Chondrocyte (in vitro differentiated cells): ENCODE measurements around the gene OCA2. TPM values are rescaled to one million over a fixed set of nuclear protein-coding genes. Genes with fewer than 3 reads are reported as not detected.

Source experiments
- DNase-seq: peaks from one replicate; pipeline ENCODE4 v3.0.0; 2021; ENCODE audit warnings: mixed read lengths, low spot score
- H3K27ac Mint-ChIP-seq: one replicate; pipeline ENCODE4 v1.8.0; 2021; ENCODE audit warnings: mild to moderate bottlenecking, moderate library complexity, mixed read lengths; ENCODE audit not compliant: unreplicated experiment
- H3K27me3 Mint-ChIP-seq: 2 replicates; pipeline ENCODE4 v1.8.0; 2021; ENCODE audit warnings: low read depth, mixed read lengths
- H3K36me3 Mint-ChIP-seq: 2 replicates; pipeline ENCODE4 v1.8.0; 2021; ENCODE audit warnings: low read depth, mixed read lengths
- H3K4me1 Mint-ChIP-seq: 2 replicates; pipeline ENCODE4 v1.8.0; 2021; ENCODE audit warnings: low read depth, mild to moderate bottlenecking, mixed read lengths
- H3K4me3 Mint-ChIP-seq: one replicate; pipeline ENCODE4 v1.8.0; 2021; ENCODE audit warnings: mild to moderate bottlenecking, moderate library complexity, mixed read lengths; ENCODE audit not compliant: unreplicated experiment
- H3K9me3 Mint-ChIP-seq: 2 replicates; pipeline ENCODE4 v1.8.0; 2021; ENCODE audit warnings: low read depth, mixed read lengths
- total RNA-seq: library from RNA; stranded (reverse); gene quantifications from 3 replicates; pipeline ENCODE4 v1.2.1, GENCODE V29; 2021
- TF ChIP-seq, protein P1 (sequence below): fragments of 200-600 bp; sonication (generic); IDR thresholded peaks from 2 replicates; pipeline ENCODE4 v1.5.0; 2021; ENCODE audit warnings: antibody characterized with exemption, mild to moderate bottlenecking, moderate library complexity

The OCA2 gene
- total RNA-seq, 1 donor from 2014 or later: 0.75 TPM

DNA sequence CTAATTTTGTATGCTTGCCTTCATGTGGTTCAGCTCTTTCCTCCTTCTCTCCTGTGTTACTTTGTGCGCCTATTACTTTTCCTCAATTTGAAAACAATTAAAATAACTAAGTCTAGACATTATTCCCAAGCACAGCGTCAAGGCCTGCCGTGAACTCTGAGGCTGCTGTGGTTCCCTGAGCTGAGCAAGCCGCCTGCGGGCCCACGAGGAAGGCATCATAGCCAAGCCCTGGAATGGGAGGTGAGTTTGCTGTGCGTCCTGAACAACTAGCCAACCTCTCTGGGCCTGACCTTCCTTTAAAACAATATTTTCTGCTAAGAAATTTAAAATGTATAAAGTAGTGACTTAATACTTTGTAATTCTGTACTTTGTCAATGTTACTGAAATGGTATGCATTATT lies 327.2 kb downstream of the OCA2 start:
- DNase-seq: no peak
- no peaks in the 10 kb centered on the region for H3K4me1 Mint-ChIP-seq
- H3K4me3 Mint-ChIP-seq: no peak overlapping the region
- TF ChIP-seq, protein P1, sequence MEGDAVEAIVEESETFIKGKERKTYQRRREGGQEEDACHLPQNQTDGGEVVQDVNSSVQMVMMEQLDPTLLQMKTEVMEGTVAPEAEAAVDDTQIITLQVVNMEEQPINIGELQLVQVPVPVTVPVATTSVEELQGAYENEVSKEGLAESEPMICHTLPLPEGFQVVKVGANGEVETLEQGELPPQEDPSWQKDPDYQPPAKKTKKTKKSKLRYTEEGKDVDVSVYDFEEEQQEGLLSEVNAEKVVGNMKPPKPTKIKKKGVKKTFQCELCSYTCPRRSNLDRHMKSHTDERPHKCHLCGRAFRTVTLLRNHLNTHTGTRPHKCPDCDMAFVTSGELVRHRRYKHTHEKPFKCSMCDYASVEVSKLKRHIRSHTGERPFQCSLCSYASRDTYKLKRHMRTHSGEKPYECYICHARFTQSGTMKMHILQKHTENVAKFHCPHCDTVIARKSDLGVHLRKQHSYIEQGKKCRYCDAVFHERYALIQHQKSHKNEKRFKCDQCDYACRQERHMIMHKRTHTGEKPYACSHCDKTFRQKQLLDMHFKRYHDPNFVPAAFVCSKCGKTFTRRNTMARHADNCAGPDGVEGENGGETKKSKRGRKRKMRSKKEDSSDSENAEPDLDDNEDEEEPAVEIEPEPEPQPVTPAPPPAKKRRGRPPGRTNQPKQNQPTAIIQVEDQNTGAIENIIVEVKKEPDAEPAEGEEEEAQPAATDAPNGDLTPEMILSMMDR: no peak
- no peak overlapping the region for H3K27ac Mint-ChIP-seq
- H3K36me3 Mint-ChIP-seq: no peaks in the 10 kb centered on the region
- H3K27me3 Mint-ChIP-seq: no peaks in the 10 kb centered on the region
- no peaks in the 10 kb centered on the region for H3K9me3 Mint-ChIP-seq

DNA sequence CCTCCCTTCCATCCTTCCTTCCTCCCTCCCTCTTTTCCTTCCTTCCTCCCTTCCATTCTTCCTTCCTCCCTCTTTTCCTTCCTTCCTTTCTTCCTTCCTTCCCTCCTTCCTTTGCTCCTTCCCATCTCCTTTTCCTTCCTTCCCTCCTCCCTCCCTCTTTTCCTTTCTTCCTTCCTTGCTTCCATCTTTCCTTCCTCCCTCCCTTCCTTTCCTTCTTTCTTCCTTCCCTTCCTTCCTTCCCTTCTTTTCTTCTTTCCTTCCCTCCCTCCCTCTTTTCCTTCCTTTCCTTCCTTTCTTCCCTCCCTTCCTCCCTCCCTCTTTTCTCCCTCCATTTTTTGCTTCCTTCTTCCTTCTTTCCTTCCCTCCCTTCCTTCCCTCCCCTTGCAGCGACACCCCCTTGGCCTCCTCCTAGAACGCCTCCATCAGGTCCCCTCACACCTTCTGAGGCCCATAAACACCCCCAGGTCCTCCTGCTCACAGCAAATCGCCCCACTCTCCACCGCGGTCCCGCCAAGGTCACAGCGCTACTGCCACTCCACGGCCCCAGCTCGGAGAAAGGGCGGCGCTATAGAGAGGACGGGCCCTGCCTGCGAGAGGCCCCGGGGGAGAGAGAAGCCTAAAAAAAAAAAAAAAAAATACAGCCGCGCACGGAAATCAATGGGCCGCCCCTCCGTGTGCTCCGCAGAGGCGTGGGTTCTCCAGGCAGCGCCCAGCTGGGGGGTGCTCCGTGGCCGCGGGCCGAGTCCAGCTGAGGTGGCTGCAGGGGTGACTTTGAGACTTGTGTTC lies 328.2 kb downstream of the OCA2 start:
- Mint-ChIP-seq H3K27ac (no peak overlapping the region), H3K36me3 (no peaks in the 10 kb centered on the region), H3K4me3 (no peak overlapping the region), H3K9me3 (no peaks in the 10 kb centered on the region), H3K27me3 (no peaks in the 10 kb centered on the region), H3K4me1 (no peaks in the 10 kb centered on the region)
- DNase-seq: no peak
- TF ChIP-seq, protein P1: no peak

DNA sequence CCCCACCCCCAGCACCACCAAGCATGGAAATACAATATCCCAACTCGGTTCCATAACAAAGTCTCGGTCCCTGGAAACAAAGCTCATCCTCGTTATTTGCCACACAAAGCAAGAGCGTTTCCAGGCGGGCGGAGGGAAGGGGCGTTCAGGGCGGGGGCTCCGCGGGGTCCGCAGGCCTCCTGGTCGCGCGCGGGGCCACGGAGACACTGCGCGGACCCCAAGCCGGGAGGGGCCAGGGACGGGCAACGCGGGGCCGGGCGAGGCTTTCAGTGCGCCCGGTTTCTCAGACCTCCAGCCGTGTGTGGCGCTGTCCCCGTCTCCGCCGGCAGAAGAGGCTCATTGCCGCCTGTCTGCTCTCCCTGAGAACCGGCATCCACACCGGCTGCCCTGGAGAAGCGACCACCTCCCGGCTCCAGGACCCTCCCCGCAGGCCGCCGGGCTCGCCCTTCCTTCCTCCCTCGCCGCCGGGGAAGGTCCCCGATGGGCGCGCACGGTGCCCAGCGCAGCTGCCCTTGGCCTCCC lies 329.0 kb downstream of the OCA2 start:
- no peaks in the 10 kb centered on the region for H3K9me3 Mint-ChIP-seq
- H3K4me1 Mint-ChIP-seq: no peaks in the 10 kb centered on the region
- no peaks in the 10 kb centered on the region for H3K36me3 Mint-ChIP-seq
- TF ChIP-seq, protein P1: no peak
- no peaks in the 10 kb centered on the region for H3K27me3 Mint-ChIP-seq
- no peak for DNase-seq
- H3K27ac Mint-ChIP-seq: no peak overlapping the region
- H3K4me3 Mint-ChIP-seq: no peak overlapping the region

DNA sequence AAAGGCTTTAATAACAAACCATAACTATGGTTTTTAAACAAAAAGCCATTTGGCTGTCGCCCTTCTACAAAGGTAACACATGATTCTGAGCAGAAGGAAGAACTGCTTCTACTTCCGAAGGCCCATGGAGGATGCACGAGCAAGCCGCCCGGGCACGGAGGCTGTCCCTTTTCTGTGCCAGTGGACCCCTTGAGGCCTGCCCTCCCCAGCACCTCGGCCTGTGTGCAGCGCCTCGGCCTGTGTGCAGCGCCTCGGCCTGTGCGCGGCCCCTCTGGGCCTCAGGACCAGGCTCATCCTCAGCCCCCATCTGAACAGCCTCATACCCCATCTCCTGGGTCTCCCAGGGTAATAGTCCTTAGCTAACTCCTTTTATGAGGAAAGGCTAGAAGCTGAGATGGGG lies 329.5 kb downstream of the OCA2 start:
- H3K4me1 Mint-ChIP-seq: no peaks in the 10 kb centered on the region
- no peak for DNase-seq

DNA sequence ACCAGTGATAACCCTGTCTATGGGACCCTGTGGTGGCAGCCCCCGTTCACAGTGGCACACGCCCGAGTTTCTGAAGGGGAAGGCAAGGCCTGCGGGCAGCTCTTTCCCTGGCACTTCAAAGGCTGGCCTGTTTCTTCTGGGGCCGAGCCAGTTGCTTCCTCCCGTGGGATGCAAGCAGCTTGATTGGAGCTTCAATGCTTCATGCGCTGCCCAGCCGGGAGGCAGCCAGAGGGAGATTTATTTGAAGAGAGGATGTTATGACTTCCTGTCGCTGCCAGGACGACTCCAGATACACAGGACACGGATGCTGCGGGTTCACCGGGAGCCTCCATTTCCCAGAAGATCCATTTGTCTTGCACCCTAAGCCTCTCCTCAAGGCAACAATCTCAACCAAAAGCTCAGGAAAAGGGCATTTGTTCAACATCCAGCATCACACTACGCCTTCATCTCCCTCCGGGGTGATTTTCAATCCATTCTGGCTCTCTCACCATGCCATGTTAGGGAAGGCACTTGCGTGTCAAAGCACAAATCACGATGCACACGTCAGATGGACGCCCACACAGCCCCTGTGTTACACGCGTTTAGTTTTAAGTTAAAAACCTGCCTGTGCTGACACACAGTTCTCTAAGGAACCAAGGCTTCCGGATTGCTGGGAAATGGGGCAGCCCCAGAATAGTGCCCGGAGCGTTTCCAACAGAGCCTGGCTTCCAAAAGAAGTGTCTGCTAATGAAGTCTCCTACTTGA lies 330.2 kb downstream of the OCA2 start:
- TF ChIP-seq, protein P1: no peak
- Mint-ChIP-seq H3K36me3 (no peaks in the 10 kb centered on the region), H3K27ac (no peak overlapping the region), H3K27me3 (no peaks in the 10 kb centered on the region), H3K4me3 (no peak overlapping the region), H3K9me3 (no peaks in the 10 kb centered on the region), H3K4me1 (peaks cover 2% of the 10 kb centered on the region)
- no peak for DNase-seq

More for the DNA sequence above, 329.5 kb downstream of the OCA2 start:
- Mint-ChIP-seq H3K9me3 (no peaks in the 10 kb centered on the region), H3K27me3 (no peaks in the 10 kb centered on the region), H3K27ac (no peak overlapping the region), H3K36me3 (no peaks in the 10 kb centered on the region), H3K4me3 (no peak overlapping the region)
- TF ChIP-seq, protein P1: no peak
